HG03378 (cell line): ENCODE results near the gene OPCML.

Experiments
- ATAC-seq: cut with Tn5 transposase; IDR thresholded peaks from one replicate; pipeline ENCODE4 v1.9.1; 2021; ENCODE audit warnings: mild to moderate bottlenecking, moderate library complexity; ENCODE audit not compliant: unreplicated experiment

Gene OPCML

DNA sequence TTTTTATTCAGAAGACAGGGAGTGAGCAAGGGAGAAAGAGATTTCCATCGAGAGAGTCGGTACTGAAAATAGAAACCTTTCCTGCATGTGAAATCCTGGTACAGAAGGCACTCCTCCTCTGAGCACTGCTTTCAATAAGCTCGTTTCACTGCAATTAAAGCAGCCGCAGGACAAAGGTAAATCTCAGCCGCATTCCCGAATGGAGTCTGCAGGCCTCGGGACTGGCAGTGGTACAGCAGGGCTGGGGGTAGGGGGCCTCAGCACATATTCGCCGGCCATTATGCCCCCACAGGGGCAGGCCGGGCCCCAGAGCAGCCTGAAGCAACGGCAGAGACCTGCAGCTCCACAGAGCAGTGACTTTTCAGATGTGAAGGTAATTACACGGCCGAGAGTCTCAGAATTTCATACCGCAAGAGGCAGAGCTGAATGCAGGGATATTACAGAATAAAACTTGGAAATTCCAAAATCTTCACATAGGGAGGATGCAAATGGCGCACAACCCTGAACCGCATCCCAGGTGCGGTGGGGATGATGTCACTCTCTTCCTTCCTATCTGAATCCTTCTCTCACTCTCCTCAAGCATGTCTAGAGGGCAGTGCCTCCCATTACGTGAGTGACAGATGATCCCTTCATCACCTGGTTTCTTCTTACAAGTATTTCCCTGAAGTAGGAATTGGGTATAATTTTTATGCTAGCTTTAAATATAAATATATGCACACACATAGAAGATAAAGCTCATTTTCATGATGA lies 622.1 kb downstream of the OPCML start:
- ATAC-seq: no peak

DNA sequence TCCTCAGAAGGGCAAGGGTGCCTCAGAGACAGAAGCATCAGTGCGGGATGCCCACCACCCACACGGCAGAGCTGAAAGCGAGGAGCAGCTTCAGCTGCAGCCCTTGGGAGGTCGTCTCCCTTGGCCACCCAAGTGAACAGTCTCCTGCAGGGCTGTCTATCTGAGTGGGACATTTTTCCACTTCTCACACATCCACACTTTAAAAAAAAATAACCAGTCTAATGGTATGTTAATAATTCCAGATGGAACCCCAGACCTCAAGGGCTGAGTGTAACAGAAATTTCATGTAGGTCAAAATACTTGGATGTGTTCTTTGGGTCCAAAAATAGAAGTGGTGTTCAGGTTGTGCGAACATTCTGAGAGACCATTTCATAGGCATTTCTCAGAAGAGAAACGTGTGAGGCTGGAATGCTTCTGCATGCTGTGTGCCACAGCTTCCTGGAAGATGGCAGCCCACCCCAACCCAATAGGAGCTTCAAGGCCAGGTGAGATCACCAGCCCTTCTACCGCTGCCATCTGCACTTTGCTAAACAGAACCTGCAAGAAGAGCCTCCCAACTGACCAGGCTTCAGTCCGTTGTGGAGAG lies 623.2 kb downstream of the OPCML start:
- no peak for ATAC-seq

DNA sequence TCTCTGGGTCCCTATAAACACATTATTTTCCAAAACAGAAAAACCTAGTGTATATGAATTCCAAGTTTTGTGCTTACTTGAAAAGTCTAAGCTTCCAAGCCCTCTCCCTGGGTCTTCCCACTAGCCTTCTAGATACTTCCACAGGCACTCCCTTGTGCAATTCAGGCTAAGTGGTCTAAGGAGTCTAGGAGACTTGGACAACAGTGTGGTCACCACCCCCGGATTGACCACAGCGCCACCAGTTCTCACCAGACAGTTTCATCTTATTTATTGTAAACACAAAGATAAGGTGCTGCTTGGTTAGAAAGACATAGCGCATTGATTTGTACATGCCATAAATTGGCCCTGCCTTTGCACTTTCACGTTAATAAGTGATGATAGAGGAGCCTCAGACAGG lies 623.9 kb downstream of the OPCML start:
- no peak for ATAC-seq

DNA sequence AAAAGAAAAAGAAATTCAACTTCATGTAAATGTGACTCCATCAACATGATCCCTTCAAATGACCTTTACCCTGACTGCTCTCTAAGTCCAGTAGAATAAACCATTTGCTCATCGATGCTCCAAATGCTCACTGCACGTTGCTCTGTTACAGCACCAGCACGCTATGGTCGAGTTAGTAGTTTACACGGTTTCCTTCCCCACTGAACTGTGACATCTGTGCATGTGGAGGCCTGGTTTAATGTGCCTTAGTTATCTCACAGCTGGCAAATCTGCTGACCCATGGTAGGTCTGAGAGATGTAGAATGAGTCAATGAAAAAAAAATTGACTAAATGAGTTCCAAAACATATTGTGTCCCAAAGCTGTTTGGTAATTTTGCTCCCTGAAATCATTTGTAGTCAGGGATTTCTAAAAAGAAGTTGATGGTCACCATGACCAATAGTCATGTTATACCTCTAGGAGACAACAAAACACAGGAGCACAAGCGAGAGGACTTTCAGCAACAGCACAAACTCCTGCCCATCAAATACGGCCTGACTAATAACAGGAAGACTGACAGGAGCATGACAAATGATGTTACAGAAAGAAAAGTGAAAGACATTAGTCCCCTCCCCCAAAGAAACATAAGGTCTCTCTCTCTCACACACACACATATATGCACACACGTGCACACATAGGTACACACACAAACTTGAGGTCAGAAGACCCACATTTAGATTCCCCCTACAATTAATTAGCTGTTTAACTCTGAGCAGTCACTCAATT lies 624.5 kb downstream of the OPCML start:
- ATAC-seq: no peak

DNA sequence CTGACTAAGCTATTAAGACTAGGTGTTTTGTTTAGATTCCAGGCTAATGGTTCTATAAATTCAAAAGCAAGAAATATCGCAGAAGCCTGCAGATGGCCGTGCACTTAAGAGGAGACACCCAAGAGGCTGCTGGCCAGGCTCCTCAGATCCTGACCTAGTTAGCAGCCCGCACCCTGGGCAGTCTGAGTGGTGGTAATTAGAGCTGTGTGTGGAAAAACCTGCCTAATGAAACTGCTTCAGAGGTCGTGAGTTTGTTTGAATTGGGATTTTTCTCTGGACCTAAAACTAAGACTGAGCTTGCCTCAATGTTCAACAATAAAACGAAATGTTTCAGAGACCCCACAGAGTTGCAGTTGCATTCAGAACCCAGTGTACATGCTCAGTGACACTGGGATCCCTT lies 627.7 kb downstream of the OPCML start:
- no peak for ATAC-seq

DNA sequence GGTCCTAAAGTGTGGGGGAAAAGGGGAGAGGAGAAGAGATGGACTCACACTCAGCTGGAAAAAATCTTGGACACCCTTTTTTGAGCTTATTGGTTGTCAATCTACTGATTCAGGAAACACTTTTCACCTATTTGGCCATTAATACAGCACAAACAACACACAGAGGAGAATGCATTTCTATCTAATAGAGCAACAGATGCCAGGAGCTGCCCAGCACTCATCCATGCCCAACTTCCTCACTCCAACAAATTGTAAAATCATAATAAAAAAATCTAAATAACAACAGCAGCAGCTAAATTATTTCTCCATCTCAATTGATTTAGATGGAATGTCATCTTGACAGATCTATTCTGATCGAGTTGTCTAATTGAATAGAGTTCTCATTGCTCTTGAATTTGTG lies 628.2 kb downstream of the OPCML start:
- no peak for ATAC-seq

DNA sequence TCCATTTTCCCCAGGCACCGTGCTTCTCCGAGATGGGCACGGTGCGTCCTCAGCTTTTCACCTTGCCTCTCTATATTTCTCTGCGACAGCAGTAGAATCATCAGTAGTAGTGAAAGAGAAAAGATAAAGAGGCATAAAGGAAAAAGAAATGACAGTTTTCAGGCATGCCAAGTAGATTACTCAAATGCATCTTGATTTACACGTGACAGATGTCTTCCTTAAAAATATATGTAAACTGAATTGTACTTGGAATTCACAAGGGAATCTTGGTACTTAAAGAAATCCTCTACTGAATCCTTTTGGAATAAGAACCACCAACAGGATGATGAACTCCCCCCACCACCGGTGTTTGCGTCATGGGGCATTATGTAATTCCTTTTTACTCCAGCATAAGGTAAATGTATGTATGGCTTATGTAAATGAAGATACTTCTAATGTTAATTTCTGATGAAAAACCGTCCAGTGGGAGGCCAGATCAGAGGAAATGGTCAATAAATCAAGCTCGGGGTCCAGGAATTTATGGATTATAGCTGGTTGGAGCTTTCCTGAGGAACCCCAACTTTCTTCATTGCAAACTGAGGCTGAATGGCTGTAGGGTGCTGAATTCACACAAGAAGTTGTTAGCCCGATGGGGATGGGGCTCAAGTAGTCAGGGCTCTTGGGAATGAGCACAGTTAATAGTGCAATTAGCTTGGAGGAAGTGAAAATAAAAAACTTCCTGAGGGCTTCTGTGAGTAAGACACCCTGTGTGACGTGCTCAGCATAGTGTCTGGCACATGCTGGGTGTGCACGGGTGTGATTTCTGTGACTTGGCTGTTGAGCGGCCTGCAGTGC lies 630.4 kb downstream of the OPCML start:
- ATAC-seq: no peak

DNA sequence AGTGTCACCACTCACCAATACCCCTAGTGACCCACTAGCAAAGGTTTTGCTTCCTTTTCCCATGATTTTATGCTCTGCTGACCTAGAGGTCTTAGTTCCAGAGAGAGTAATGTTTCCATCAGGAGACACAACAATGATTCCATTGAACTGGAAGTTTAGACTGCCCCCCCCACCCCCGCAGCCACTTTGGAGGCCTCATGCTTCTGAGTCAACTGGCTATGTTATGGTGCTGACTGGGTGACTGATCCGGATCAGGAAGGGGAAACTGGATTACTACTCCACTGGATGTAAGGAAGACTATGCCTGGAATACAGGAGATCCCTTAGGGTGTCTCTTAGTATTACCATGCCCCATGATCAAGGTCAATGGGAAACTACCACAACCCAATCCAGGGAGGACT lies 633.6 kb downstream of the OPCML start:
- no peak for ATAC-seq

DNA sequence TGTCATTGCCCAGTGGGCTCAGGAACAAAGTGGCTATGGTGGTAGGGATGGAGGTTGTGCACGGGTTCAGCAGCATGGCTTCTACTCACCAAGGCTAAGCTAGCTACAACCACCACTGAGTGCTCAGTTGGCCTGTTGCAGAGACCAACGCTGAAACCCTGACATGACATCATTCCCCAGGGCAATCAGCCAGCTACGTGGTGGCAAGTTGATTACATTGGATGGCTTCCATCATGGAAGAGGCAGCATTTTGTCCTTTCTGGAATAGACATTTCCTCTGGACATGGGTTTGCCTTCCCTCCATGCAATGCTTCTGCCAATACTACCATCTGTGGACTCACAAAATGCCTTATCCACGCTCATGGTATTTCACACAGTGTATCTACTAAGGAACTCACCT lies 634.3 kb downstream of the OPCML start:
- ATAC-seq: no peak

DNA sequence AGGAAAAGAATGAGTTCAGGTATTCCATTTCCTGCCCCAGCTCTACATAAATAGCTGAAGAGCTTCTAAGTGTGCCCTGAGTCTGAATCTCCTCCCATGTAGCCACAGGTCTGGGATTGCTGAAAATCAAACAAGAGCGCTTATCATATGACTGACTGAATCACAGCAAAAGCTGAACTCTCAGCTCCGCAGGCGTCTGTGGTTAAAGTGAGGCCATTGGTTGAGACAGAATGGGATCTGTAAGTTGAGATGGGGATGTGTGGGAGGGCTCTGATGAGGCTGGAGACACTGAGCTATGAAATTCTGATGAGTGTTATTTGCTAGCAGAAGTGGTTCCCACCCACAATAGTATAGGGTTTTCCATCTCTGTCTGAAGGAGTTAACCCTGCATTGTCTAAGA lies 637.0 kb downstream of the OPCML start:
- ATAC-seq: no peak

DNA sequence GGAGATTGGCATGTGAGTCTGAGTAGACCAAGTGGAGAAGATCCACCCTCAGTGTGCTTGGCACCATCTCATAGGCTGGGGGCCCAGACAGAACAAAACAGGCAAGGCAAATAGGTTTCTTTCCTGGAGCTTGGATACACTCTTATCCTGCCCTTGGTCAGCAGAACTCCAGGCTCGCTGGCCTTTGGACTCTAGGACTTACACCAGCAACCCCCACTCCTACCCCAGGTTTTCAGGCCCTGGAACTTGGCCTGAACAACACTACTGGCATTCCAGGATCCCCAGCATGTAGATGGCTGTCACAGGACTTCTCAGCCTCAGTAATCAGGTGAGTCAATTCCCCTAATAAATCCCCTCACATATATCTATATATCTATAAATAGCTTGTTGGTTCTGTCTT lies 637.7 kb downstream of the OPCML start:
- no peak for ATAC-seq

DNA sequence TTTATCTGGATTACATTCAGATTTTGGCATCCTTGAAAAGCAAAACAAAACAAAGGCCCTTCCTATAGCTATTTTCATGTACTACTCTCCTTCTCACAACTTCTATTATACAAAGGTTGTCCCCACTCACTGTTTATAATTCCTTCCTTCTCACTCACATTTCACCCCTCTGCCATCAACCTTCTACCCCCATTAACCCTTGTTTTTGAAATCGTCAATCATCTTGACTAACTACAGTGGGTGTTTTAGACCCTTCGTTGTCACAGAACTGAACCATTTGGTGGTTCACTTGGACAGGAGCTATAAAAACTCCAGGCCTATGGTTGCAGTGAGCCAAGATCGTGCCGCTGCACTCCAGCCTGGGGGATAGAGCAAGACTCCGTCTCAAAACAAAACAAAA lies 639.4 kb downstream of the OPCML start:
- no peak for ATAC-seq

DNA sequence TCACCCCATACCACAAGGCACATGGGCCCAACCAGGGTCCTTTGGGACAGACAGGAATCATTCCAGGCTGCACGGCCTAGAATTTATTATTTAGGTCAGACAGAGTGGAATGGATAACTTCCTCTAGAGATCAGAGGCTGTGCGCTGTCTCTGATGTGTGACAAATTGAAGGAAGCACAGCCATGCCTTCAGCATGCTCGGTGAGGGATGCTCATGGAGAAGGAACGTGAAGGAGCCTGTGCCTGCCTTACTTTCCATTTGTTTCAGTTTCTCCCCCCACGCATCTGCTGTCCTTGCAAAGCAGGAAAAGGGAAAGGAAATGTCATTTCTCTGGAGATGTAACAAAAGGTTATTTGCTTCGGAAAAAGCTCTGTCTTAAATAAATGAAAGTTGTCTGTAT lies 644.1 kb downstream of the OPCML start:
- no peak for ATAC-seq

DNA sequence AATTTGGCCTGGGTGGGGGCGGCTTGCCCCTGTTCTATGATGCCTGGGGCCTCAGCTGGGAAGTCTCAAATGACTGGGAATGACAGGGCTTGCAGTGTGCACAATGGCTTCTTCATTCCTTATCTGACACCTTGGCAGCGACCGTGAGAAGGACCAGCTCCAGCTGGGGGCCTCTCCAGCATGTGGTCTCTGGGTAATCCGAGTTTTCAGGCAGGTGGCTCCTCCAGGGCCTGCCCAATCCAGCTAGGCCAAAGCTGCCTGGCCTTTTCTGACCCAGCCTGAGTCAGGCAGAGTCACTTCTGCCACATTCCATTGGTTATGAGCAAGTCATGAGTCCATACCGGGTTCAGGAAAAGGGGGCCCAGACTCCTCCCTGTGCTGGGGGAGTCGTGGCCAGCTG lies 646.0 kb downstream of the OPCML start:
- no peak for ATAC-seq

DNA sequence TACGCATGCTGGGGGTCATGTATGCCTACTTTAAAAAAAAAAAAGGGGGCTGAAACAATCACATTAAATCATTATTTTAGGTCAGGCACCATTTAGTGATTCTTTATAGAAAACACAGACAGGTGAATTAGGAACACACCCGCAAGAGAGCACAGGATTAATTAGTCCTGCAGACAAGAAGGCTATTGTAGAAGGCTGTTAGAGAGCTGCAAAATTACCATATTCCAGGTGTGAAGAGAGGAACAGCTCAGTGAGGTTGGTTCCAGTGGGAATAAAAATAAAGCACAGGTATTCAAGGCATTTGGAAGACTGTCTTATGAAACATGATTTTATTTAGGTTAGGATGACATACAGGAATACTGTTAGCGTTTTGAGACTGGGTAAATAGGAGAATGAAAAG lies 649.1 kb downstream of the OPCML start:
- ATAC-seq: no peak

DNA sequence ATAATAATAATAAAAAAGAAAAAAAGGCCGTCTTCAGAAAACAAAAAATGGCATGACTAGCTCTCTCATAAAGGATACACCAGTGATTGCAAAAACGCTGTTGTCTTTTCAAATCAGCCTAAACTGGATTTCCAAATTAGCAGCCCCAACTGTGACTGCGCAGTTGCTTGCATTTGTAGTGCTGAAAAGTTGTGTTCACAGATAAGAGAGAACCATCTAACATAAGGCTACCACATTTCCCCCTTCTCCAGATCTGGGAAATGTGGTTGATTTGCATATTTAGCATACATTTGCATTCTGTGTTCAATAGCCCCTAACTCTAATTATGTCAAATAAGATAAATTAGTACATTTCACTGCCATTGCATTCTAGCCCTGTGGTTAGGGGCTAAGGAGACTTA lies 650.7 kb downstream of the OPCML start:
- no peak for ATAC-seq

DNA sequence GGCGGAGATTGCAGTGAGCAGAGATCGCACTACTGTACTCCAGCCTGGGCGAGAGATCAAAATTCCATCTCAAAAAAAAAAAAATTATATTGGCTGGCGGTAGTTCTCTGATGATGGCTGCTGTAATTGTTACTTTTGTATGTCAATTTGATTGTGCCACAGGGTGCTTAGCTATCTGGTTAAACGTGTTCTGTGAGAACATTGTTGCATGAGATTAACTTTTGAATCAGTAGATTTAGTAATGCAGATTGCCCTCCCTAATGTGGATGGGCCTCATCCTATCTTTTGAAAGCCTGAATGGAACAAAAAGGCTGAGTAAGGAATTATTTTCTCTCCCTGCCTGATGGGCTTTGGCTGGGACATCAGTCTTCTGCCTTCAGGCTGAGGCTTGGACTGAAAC lies 654.2 kb downstream of the OPCML start:
- ATAC-seq: no peak

DNA sequence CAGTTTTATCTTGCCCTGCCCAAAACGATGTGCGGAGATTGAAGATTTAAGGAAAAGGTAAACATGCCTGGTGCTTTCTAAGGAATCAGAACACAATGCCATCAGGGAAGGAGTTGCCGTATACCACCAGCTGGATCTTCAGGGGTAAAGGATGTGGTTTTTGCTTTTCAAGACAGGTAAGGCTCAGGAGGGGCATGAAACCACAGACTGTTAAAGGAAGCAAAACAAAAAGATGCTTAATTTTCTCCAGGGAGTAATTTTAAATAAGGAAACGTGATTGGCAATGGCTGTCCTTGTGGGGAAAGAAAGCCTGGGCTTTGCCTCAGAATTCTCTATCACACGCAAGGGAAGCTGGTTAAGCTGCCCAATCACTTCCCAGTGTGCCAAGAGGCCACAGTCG lies 655.6 kb downstream of the OPCML start:
- ATAC-seq: no peak

DNA sequence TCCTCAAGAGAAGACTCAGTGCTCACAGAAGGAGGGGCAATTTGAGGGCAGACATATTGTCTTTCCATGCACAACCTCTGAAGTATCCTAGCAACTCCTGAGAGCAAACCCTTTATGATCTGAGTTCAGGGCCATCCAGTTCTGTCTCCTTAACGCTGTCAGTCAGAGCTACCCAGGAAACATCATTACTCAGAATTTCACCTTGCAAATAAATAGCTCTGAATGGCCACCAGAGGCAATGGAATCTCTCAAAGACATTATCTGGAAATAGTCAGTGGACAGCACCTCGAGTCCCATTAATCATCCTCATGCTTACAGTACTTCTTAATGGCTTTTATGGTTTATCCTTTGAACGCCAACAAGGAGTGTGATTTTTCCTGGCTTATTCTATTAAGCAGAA lies 656.1 kb downstream of the OPCML start:
- ATAC-seq: no peak

DNA sequence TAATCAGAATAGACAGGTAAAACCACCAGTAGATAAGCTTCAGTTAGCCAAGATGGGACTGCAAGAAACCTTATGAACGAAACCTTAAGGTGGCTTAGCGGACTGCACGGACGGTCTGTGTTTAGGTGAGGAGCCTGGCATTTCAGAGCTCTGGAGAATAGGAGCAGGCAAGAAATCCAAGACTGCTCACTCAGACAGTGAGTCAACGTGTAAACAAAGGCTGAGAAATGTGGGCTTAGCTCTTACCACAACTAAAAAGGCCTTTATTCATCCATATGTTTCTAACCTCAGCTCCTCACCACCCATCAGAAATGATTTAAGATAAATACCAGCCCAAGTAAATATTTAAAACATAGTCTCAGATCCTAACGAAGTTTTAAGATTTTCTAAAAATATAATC lies 657.7 kb downstream of the OPCML start:
- no peak for ATAC-seq

DNA sequence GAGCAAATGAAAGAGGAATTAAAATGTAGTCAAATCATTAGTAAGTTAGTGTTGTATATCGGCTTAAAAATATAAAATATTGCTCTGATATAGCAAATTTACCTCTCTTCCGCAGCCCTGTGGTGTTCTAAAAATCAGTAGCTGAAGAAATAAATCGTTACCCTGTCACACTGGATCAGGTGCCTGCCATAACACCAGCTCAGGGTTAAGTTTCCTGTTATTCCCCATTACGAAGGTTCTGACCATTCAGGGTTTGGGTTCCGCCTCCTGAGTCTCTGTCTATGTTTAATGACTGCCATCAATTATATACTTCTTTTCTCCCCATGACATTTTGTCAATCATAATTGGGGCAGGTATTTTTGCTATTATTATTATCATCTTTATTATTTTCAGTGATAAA lies 658.5 kb downstream of the OPCML start:
- ATAC-seq: no peak
